Head of caudate nucleus (tissue), 42 donors: ENCODE results near the gene LRCH4.
A peak's percentile ranks its signal among the peaks of the same experiment; 100 is the strongest.

Experiments
- DNase-seq, 42 donors: peaks; one replicate each; pipeline versions ENCODE4 v3.0.0 to v3.0.0-alpha.2; 2020 to 2021; ENCODE audit warnings: mixed read lengths in 7 of 42
- intact Hi-C: fragments of 100-400 bp; cut with DNase I; formaldehyde crosslinking; loops from one replicate; pipeline ENCODE4 v1.15.0; 2022

Gene LRCH4

DNA sequence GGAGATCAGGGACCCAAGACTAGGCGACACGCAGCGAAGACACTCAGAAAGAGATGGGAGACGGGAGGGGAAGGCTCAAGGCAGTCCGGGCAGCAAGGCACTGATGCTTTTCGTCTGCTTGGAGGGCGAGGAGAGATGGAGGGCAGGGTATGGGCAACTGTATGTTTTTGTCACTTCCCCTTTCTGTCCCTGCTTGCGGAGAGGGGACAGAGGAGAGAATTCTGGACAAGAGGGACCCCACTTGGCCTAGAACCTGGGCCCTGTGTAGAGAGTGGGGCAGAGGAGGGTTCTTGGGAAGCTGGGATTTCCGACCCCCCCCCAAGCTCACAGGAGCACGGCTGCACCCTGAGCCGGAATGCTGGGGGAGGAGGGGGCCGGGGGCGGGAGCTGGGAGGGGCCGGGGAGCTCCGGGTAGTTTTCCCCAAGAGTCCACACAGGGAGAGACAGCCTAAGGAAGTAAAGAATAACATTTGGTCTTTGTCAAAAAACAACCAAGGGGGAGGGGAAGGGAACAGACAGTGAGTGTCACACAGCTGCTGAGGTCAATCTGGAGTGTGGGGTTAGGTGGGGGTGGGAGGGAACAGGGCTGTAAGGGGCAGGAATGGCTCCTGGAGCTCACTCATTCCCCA is 1.8 kb downstream of the LRCH4 start:
- DNase-seq: no peak
- intact Hi-C loops: no loop called here

- intact Hi-C loops: no loop called here
- peak in 30 of 42 donors; percentile 25 to 78 (median 56) for DNase-seq
These were observed 2.5 kb downstream of the LRCH4 start for GRCh38 chr7:100583132-100584053.

DNA sequence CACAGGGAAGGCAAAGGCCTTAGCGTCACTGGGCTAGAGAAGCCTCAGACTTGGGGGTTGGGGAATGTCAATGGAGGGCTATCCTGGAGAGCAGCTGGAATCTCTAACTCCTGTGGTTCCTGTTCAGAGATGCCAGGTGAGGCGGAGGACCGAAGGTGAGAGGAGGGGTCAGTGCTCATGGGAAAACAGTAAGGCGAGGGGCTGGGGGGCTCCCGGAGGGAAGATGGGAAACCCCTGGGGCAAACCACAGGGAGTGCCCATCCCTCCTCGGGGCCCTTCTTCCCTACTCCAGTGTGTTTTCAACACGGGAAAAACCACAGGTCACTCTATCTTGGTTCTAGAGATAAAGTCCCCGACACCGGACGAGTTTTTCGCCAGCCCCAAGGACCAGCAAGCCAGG is 3.3 kb downstream of the LRCH4 start:
- no peak for DNase-seq

GRCh38 chr7:100582041-100582579 is 3.8 kb downstream of the LRCH4 start:
- intact Hi-C loops: no loop called here
- DNase-seq: no peak

More for the DNA sequence above, 3.3 kb downstream of the LRCH4 start:
- intact Hi-C loops: no loop called here

DNA sequence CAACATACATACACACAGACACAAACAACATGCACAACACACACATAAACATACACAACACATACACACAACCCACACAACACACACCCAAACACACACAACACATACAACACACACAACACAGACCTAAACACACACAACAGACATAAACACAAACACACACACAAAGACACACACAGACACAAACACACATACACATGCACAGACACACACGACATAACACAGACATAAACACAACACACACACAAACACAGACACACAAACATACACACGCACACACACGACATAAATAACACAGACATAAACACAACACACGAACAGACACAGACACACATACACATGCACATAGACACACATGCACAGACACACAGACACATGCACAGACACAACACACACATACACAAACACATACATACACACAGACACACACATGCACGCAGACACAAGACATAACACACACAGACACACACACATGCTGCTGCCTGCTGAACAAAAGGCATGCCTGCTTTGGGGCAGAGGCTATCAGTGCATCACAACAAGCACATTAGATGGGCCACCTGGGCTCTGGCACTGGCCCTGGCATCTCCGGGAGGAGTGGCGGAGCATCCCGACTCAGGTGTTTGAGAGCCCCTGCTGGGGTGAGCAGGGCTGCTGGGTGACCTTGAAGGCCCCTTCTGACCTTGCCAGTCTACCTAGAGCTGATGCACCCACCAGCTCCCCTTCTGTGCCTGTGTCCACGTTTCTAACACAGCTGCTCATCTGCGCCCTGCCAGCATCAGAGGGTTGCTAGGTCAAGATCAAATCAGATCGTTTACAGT is 5.3 kb downstream of the LRCH4 start:
- intact Hi-C loops: no loop called here
- no peak for DNase-seq

DNA sequence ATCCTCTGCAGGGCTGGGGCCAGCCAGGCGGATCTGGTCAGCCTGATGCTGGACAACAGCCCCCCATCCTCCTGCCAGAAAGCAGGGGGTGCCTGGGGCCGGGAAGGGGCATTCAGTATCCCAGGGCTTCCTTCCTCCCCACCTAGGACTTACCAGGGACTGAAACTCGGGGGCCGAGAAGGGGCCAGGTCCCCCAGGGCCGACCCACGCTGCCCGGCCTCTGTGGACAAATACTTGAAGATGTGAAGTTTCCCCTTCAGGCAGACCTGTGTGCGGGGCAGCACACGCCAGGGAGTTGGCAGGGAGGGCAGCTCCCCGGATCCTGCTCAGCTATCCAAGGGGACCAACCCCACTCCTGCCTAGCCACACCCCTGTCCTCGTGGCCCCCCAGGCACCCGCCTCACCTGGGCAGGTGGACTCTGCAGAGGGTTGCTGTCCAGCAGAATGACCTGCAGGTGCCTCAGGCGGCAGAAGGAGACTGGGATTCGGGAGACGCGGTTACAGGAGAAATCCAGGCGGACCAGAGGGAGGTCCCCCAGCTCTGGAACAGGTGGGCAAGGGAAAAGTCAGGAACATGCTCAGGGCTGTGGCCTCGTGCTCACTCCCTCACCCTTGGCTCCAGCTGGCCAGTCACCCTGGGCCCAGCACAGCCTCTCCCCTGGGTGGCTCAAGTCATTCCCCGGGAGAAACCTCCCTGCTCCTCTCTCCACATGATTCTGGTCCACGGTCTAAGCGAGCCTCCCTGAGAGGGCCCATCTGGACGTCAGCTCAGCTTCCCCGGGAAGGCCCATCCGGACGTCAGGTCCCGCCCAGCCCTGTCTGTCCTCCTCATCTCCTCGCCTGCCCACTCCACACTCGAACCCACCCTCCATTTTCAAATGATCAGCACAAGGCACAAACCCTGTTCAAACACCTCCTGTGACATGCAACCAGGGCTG is 7.4 kb downstream of the LRCH4 start:
- intact Hi-C loops: no loop called here
- DNase-seq: no peak

GRCh38 chr7:100577507-100577906 is 8.4 kb downstream of the LRCH4 start:
- DNase-seq: no peak
- intact Hi-C loops: no loop called here

GRCh38 chr7:100577103-100577502 is 8.8 kb downstream of the LRCH4 start:
- no peak for DNase-seq

DNA sequence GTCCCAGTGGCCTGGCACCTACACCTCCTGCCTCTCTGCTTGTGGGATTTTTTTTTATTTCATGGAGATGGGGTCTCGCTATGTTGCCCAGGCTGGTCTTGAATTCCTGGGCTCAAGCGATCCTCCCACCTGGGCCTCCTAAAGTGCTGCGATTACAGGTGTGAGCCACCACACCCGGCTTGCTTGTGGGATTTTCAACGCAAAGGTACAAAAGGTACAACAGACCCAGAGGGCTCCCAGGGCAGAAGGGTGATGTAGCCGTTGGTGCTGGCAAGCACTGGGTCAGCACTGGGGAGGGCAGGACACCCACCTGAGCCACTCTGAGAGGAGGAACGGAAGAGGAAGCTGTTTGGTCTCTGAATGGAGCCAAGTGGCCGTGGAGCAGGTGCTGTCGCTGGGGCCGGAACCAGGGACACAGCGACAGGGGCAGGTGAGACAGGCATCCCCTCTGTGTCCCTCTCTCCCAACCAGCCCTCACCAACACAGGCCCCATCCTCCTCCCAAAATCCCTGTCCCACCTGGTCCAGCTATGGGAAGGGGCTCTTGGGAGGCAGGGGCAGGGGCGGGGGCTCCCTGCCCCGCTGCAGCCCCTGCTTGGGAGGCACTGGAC is 9.4 kb downstream of the LRCH4 start:
- intact Hi-C loops: no loop called here
- DNase-seq: no peak

More at GRCh38 chr7:100577103-100577502, 8.8 kb downstream of the LRCH4 start:
- intact Hi-C loops: no loop called here

- DNase-seq: no peak
- intact Hi-C loops: no loop called here
These were observed 10.1 kb downstream of the LRCH4 start for GRCh38 chr7:100575746-100576383.

DNA sequence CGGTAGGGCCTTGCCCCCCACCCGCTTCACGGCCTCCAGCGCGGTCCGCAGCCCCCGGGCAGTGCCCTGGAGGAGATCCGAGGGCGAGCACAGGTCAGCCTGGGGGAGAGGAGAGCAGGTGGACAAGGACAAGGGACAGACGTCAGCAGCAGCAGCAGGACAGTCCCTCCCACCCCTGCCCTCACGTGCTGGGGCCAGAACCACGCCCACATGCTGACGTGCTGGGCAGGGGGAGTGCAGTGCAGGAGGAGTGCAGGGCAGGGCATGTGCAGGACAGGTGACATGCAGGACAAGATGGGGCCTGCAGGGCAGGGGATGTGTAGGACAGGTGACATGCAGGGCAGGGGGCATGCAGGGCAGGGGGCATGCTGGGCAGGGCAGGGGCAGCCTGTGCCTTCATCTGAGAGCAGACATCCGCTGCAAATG is 10.7 kb downstream of the LRCH4 start:
- intact Hi-C loops: no loop called here
- DNase-seq: no peak

DNA sequence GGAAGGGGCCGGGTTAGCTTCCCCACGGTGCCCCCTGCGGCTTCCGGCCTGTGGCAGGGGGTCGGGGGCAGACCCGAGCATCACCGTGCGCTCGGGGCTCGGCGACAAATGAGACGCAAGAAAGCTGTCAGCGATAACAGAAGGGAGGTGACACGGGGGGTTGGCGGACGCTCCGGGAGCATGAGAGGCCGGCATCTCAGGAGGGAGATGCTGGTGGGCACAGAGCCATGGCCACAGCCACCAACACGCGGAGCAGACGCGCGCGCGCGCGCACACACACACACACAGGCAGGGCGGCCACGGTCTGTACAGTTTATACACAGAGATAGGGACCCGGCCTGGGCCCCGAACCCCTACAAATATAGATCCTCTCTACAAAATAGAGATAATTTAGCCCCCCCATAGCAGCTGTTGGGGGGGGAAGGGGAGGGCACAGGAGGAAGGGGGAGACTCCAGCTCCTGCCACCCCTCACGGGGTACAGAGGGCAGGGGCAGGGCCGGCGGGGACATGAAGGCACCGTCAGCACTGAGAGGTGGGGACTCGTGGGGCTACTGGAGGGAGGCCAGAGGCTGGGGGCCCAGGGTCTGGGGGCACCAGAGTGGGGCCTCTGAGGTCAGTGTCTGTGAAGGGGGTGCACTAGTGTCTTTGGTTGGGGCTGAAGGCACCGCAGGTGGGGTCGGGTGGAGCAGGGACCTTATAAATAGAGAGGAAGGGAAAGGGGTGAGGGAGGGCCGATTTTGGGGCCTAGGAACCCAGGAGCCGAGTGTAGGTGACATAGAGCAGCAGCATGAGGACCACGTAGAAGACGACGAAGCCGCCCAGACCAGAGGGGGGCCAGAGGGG is 11.3 kb downstream of the LRCH4 start:
- no peak for DNase-seq
- intact Hi-C loops: no loop called here

- DNase-seq: no peak
- intact Hi-C loops: no loop called here
These were observed 12.1 kb downstream of the LRCH4 start, which contains the start of gene SAP25 for GRCh38 chr7:100573691-100574361. Gene SAP25 (minus strand): TSS chr7:100573900. CDS start chr7:100573742, 158 bp downstream.

- intact Hi-C loops: no loop called here
- no peak for DNase-seq
These were observed 12.8 kb downstream of the LRCH4 start for GRCh38 chr7:100572949-100573675.

DNA sequence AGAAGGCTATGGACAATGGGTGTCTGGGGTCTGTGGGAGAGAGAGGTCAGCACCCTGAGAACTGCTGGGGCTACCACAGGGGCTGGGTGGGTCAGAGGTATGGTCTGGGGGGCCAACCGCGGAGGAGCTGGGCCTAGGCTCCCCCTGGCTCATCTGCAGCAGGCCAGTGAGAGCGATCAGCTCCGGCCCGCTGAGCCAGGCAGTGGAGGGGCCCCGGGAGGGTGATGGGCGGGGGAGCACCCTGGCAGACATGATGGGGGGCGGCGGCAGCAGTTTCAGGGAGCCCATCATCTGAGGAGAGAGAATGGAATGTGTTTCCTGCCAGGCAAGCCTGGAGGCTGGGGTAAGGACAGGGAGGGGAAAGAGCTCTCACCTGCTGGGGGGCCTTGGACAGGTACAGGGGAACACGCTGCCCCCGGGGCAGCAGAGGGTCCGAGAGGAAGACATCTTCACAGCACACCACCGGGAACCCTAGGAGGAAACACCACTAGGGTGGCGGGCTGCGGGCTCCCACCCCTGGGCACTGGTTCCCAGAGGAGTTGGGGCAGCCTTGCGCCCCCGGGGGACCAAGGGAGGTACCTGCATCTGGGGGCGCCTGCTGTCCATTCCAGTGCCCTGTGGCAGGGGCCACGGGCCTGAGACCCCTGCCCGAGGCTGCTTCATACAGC is 13.5 kb downstream of the LRCH4 start:
- intact Hi-C loops: no loop called here

More for the DNA sequence above, 13.5 kb downstream of the LRCH4 start:
- no peak for DNase-seq
